Ishikawa (cell line): Measurements from ENCODE around the gene VWA8.

Source experiments
- CEBPB ChIP-seq: IDR thresholded peaks from 2 replicates; pipeline ENCODE4 v1.6.1; 2012
- CREB1 ChIP-seq: IDR thresholded peaks from 2 replicates; pipeline ENCODE4 v1.6.1; 2012; ENCODE audit warnings: low read depth
- EGR1 ChIP-seq: IDR thresholded peaks from 2 replicates; pipeline ENCODE4 v1.6.1; 2012
- EP300 ChIP-seq: IDR thresholded peaks from 2 replicates; pipeline ENCODE4 v1.6.1; 2012; ENCODE audit warnings: borderline replicate concordance
- FOXM1 ChIP-seq: IDR thresholded peaks from 2 replicates; pipeline ENCODE4 v1.6.1; 2012; ENCODE audit warnings: low read depth, borderline replicate concordance
- MAX ChIP-seq: IDR thresholded peaks from 2 replicates; pipeline ENCODE4 v1.6.1; 2012
- NFIC ChIP-seq: IDR thresholded peaks from 2 replicates; pipeline ENCODE4 v1.6.1; 2012
- RAD21 ChIP-seq: IDR thresholded peaks from 2 replicates; pipeline ENCODE4 v1.6.1; 2012; ENCODE audit warnings: low read depth
- REST ChIP-seq: IDR thresholded peaks from 2 replicates; pipeline ENCODE4 v1.6.1; 2012; ENCODE audit warnings: low read depth, mild to moderate bottlenecking
- TAF1 ChIP-seq: IDR thresholded peaks from 2 replicates; pipeline ENCODE4 v1.6.1; 2012; ENCODE audit warnings: low read depth, mild to moderate bottlenecking
- TCF12 ChIP-seq: IDR thresholded peaks from 2 replicates; pipeline ENCODE4 v1.6.1; 2012; ENCODE audit warnings: low read depth
- TEAD4 ChIP-seq: IDR thresholded peaks from 2 replicates; pipeline ENCODE4 v1.6.1; 2012
- USF1 ChIP-seq: IDR thresholded peaks from 2 replicates; pipeline ENCODE4 v1.6.1; 2012
- YY1 ChIP-seq: IDR thresholded peaks from 2 replicates; pipeline ENCODE4 v1.6.1; 2012; ENCODE audit warnings: low read depth
- ZBTB7A ChIP-seq: IDR thresholded peaks from 2 replicates; pipeline ENCODE4 v1.6.1; 2012; ENCODE audit warnings: low read depth

Gene VWA8

GRCh38 chr13:41590643-41591042 is 370.3 kb downstream of the VWA8 start:
- TF ChIP-seq TAF1 (no peak), CREB1 (no peak), EGR1 (no peak), RAD21 (no peak), ZBTB7A (no peak), TCF12 (no peak), MAX (no peak), YY1 (no peak), FOXM1 (no peak), EP300 (no peak), CEBPB (no peak), NFIC (no peak), USF1 (no peak), TEAD4 (no peak), REST (no peak)

DNA sequence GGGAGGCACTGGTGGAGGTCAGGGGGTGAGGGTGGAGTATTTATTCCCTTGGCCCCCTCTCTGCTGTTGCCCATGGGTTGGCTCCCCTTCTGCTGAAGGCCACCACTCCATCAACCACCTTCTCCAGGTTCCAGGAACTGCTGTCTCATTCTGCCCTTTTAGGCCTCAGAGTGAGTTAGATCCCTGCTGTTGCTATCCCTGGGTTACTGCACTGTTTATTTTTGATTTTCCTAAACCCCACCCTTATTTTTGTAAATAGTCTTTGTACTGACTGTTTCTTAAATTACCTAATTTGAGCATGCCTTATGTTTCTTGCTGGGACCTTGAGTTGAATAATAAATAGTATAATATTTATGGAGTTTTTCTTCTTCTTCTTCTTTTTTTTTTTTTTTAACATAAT is 370.8 kb downstream of the VWA8 start:
- TF ChIP-seq TCF12 (no peak), CREB1 (no peak), MAX (no peak), NFIC (no peak), YY1 (no peak), RAD21 (no peak), EP300 (no peak), CEBPB (no peak), FOXM1 (no peak), TEAD4 (no peak), USF1 (no peak), TAF1 (no peak), REST (no peak), EGR1 (no peak), ZBTB7A (no peak)

DNA sequence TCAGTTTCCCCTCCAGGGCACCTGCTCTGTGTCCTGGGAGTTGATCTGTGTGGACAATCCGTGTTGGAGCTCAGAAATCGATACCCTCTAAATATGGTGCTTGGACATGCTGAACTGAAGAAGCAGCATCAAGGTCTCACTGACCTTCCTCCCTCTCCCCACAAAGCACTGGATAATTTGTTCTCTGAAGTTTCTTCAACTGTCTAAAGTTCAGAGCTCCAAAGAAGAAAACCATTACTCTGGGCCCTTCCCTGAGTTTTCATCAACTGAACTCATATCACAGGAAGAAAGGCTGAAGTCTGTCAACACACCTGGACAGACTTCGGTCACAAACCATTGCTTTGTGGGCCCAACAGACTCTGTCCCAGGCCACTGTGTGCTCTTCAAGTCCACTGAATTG is 371.5 kb downstream of the VWA8 start:
- TF ChIP-seq MAX = no peak
- no peak for TF ChIP-seq EP300

GRCh38 chr13:41588899-41589298 is 372.0 kb downstream of the VWA8 start:
- TF ChIP-seq REST (no peak), TEAD4 (no peak), NFIC (no peak), EP300 (no peak), CEBPB (no peak), TCF12 (no peak), TAF1 (no peak), RAD21 (no peak), ZBTB7A (no peak), FOXM1 (no peak)

GRCh38 chr13:41588448-41588847 is 372.5 kb downstream of the VWA8 start:
- no peak for TF ChIP-seq TAF1
- no peak for TF ChIP-seq USF1
- TF ChIP-seq RAD21 = no peak
- TF ChIP-seq REST = no peak
- TF ChIP-seq TCF12 = no peak
- TF ChIP-seq MAX = no peak
- no peak for TF ChIP-seq EP300
- TF ChIP-seq NFIC = no peak
- no peak for TF ChIP-seq ZBTB7A
- TF ChIP-seq FOXM1 = no peak
- TF ChIP-seq TEAD4 = no peak
- TF ChIP-seq CREB1 = no peak
- TF ChIP-seq CEBPB = no peak
- no peak for TF ChIP-seq YY1
- no peak for TF ChIP-seq EGR1
